HG02870 (cell line): ENCODE data around the gene SLC5A12.
"Not testable (repeated sequence)": the region's sequence is repeated elsewhere in the genome, so short reads cannot be mapped to it uniquely, and the experiment has no call there.

Experiments
- ATAC-seq: cut with Tn5 transposase; IDR thresholded peaks from one replicate; pipeline ENCODE4 v1.9.1; 2021; ENCODE audit warnings: mild to moderate bottlenecking, moderate library complexity; ENCODE audit not compliant: unreplicated experiment

SLC5A12 gene

GRCh38 chr11:26662916-26663315 lies 58.9 kb downstream of the SLC5A12 start:
- no peak for ATAC-seq

GRCh38 chr11:26655287-26655686 lies 66.6 kb downstream of the SLC5A12 start:
- no peak for ATAC-seq

GRCh38 chr11:26651916-26652315 lies 69.9 kb downstream of the SLC5A12 start:
- no peak for ATAC-seq

- peak; percentile 91 for ATAC-seq
These were observed 72.0 kb downstream of the SLC5A12 start for GRCh38 chr11:26649884-26650283.

GRCh38 chr11:26643314-26643713 lies 78.5 kb downstream of the SLC5A12 start:
- not testable (repeated sequence) for ATAC-seq

GRCh38 chr11:26632691-26633159 lies 89.1 kb downstream of the SLC5A12 start:
- ATAC-seq = peak; percentile 78

GRCh38 chr11:26626346-26626745 lies 95.5 kb downstream of the SLC5A12 start:
- ATAC-seq = no peak

GRCh38 chr11:26623076-26623659 lies 98.7 kb downstream of the SLC5A12 start:
- ATAC-seq = peak; percentile 63

GRCh38 chr11:26622181-26622580 lies 99.7 kb downstream of the SLC5A12 start:
- no peak for ATAC-seq

GRCh38 chr11:26621132-26621531 lies 100.7 kb downstream of the SLC5A12 start:
- no peak for ATAC-seq

GRCh38 chr11:26620282-26621045 lies 101.4 kb downstream of the SLC5A12 start:
- ATAC-seq = no peak

GRCh38 chr11:26618441-26618840 lies 103.4 kb downstream of the SLC5A12 start:
- ATAC-seq = no peak
